Astrocyte (in vitro differentiated cells and primary cell): ENCODE data around the gene SMAD4.

Experiments used
- EZH2 ChIP-seq: IDR thresholded peaks from 2 replicates; pipeline ENCODE4 v1.6.1; 2012; ENCODE audit warnings: mild to moderate bottlenecking, low read length, inconsistent platforms; ENCODE audit not compliant: insufficient read depth
- TF ChIP-seq, protein P1 (sequence below): IDR thresholded peaks from 2 replicates; pipeline ENCODE4 v1.5.1; 2011; ENCODE audit warnings: low read depth, mild to moderate bottlenecking, inconsistent platforms, low read length, moderate library complexity; ENCODE audit not compliant: insufficient read depth

DNA sequence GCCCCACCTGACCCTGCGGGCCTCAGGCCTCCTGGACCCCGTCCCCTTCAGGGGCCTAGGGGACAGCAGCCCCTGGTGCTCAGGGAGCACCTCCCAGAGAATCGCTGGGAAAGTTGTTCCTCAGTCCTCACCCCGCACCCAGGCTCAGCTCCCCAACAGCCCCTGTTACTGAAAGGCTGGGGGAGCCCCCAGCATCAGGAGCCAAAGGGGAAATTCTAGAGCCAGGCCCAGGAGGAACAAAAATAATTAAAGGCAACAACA is 91.5 kb downstream of the SMAD4 start:
- TF ChIP-seq EZH2 = no peak
- TF ChIP-seq, protein P1, sequence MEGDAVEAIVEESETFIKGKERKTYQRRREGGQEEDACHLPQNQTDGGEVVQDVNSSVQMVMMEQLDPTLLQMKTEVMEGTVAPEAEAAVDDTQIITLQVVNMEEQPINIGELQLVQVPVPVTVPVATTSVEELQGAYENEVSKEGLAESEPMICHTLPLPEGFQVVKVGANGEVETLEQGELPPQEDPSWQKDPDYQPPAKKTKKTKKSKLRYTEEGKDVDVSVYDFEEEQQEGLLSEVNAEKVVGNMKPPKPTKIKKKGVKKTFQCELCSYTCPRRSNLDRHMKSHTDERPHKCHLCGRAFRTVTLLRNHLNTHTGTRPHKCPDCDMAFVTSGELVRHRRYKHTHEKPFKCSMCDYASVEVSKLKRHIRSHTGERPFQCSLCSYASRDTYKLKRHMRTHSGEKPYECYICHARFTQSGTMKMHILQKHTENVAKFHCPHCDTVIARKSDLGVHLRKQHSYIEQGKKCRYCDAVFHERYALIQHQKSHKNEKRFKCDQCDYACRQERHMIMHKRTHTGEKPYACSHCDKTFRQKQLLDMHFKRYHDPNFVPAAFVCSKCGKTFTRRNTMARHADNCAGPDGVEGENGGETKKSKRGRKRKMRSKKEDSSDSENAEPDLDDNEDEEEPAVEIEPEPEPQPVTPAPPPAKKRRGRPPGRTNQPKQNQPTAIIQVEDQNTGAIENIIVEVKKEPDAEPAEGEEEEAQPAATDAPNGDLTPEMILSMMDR = no peak
